ENCODE data around the gene MBTD1.
A peak's percentile ranks its signal among the peaks of the same experiment; 100 is the strongest.
"Not testable (repeated sequence)": the region's sequence is repeated elsewhere in the genome, so short reads cannot be mapped to it uniquely, and the experiment has no call there.

Gene MBTD1

GRCh38 chr17:51188271-51188833 is 71.5 kb downstream of the MBTD1 start:
- no peak overlapping the region for H3K4me3 Mint-ChIP-seq
- ATAC-seq (no peak), DNase-seq (no peak)
- no peak overlapping the region for H3K27ac Mint-ChIP-seq
- no peaks in the 10 kb centered on the region for H3K9me3 Mint-ChIP-seq
- no peaks in the 10 kb centered on the region for H3K27me3 Mint-ChIP-seq
- peaks cover 27% of the 10 kb centered on the region for H3K36me3 Mint-ChIP-seq (ENCODE audit: low read depth)
- H3K4me1 Mint-ChIP-seq = no peaks in the 10 kb centered on the region

- Mint-ChIP-seq H3K4me1 (no peaks in the 10 kb centered on the region), H3K9me3 (no peaks in the 10 kb centered on the region), H3K4me3 (no peak overlapping the region), H3K27ac (no peak overlapping the region), H3K36me3 (ENCODE audit: low read depth) (peaks cover 27% of the 10 kb centered on the region), H3K27me3 (no peaks in the 10 kb centered on the region)
- ATAC-seq (no peak), DNase-seq (no peak)
Measured at GRCh38 chr17:51185763-51186332, 74.0 kb downstream of the MBTD1 start.

DNA sequence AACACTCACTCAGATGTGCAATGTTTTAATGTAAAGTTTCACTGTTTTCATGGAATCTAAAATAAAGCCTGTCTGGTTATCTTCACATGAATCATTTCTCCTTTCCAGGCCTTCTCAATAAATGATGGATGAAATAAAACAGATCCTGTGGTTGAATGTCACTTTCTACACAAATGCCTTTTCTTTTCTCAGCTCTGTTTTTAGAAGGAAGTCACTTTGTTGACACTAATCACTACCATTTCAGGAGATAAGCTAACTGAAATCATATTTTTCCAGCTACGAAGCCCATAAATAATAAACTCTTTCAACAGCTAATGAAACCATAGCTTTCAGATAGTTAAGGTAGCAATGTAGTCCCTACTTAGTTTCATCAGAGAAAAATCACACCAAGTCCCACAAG is 75.7 kb downstream of the MBTD1 start:
- Mint-ChIP-seq H3K4me3 (no peak overlapping the region), H3K9me3 (no peaks in the 10 kb centered on the region), H3K36me3 (ENCODE audit: low read depth) (peaks cover 28% of the 10 kb centered on the region), H3K27ac (no peak overlapping the region), H3K4me1 (no peaks in the 10 kb centered on the region), H3K27me3 (no peaks in the 10 kb centered on the region)
- DNase-seq (no peak), ATAC-seq (no peak)

DNA sequence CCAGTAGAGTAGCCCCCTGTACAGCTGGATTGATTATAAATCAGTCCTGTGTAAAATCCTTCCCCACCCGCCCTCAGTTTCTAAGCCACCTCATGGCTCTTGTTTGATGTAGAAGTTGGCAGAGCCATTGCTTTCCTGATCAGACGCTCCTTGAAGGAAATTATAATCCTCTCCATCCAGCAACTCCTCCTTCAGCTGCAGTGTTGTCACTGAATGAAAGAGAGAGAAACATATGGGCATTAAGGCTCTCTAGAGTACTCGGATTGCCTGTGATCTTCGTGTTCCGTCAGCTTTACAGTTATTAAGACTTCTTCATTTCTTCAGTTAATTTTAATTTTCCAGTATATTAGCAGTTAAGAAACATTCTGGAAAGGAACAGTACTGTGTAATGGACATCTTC is 79.4 kb downstream of the MBTD1 start:
- H3K27me3 Mint-ChIP-seq = no peaks in the 10 kb centered on the region
- no peak for ATAC-seq
- peaks cover 23% of the 10 kb centered on the region for H3K36me3 Mint-ChIP-seq (ENCODE audit: low read depth)
- no peak overlapping the region for H3K4me3 Mint-ChIP-seq
- H3K27ac Mint-ChIP-seq = no peak overlapping the region
- H3K4me1 Mint-ChIP-seq = no peaks in the 10 kb centered on the region
- no peaks in the 10 kb centered on the region for H3K9me3 Mint-ChIP-seq
- DNase-seq = no peak

- H3K9me3 Mint-ChIP-seq, H3K27ac Mint-ChIP-seq, ATAC-seq: not testable (repeated sequence)
Measured at GRCh38 chr17:51172030-51172429, 87.8 kb downstream of the MBTD1 start.

DNA sequence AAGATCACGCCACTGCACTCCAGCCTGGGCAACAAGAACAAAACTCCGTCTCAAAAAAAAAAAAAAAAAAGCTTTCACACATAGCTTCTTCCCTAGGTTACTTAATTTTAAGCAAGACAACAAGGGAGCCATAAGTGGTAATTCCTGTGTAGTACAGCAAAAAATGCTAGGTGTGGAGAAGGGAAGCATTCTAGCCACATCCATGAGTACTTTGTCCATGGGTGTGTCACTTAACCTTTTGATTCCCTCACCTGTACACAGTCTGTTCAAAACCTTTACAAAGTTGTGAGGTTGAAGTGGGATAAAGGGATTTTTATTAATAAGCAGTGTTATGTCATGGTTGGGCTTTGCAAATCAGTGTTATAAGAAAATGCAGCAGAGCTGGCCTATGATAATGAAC is 89.1 kb downstream of the MBTD1 start:
- Mint-ChIP-seq H3K4me3 (no peak overlapping the region), H3K4me1 (peaks cover 27% of the 10 kb centered on the region), H3K9me3 (no peaks in the 10 kb centered on the region), H3K36me3 (ENCODE audit: low read depth) (peaks cover 48% of the 10 kb centered on the region), H3K27me3 (no peaks in the 10 kb centered on the region), H3K27ac (no peak overlapping the region)
- ATAC-seq = no peak
- DNase-seq = no peak

More at GRCh38 chr17:51172030-51172429, 87.8 kb downstream of the MBTD1 start:
- H3K27me3 Mint-ChIP-seq, H3K4me3 Mint-ChIP-seq, DNase-seq: not testable (repeated sequence)
- Mint-ChIP-seq H3K36me3 (ENCODE audit: low read depth) (peaks cover 48% of the 10 kb centered on the region), H3K4me1 (peaks cover 24% of the 10 kb centered on the region)

DNA sequence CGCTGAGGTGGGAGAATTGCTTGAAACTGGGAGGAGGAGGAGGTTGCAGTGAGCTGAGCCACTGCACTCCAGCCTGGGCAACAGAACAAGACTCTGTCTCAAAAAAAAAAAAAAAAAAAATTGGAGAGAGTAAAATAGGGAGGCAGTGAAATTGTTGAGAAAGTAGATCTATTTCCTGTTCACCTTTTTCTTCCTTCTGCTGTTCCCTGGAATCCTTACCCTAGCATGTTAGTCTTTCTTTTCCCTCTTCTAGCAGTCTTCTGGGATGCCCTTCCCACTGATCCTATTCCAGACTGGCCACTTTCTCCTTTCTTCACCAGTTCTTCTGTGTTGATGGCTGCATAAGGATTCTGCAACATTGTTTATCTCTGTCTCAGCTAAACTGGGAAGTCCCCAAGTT is 90.5 kb downstream of the MBTD1 start:
- peak overlapping the region; percentile 63 for H3K27ac Mint-ChIP-seq

GRCh38 chr17:51166987-51167931 is 92.6 kb downstream of the MBTD1 start:
- no peaks in the 10 kb centered on the region for H3K27me3 Mint-ChIP-seq
- H3K9me3 Mint-ChIP-seq = no peaks in the 10 kb centered on the region
- H3K4me1 Mint-ChIP-seq = peaks cover 38% of the 10 kb centered on the region
- DNase-seq = peak; percentile 85
- peak overlapping the region; percentile 93 for H3K4me3 Mint-ChIP-seq
- peak; percentile 34 for ATAC-seq
- H3K36me3 Mint-ChIP-seq (ENCODE audit: low read depth) = peaks cover 55% of the 10 kb centered on the region
- H3K27ac Mint-ChIP-seq = peak overlapping the region; percentile 94

More for the DNA sequence above, 90.5 kb downstream of the MBTD1 start:
- Mint-ChIP-seq H3K4me3 (peak overlapping the region; percentile 60), H3K9me3 (no peaks in the 10 kb centered on the region), H3K4me1 (peaks cover 35% of the 10 kb centered on the region), H3K27me3 (no peaks in the 10 kb centered on the region), H3K36me3 (ENCODE audit: low read depth) (peaks cover 45% of the 10 kb centered on the region)
- ATAC-seq (no peak), DNase-seq (no peak)

GRCh38 chr17:51166198-51166986 is 93.5 kb downstream of the MBTD1 start, which contains the start of gene NME2:
Gene NME2 (plus strand): TSS chr17:51166411. CDS start chr17:51166831, 420 bp downstream.
- Mint-ChIP-seq H3K36me3 (ENCODE audit: low read depth) (peaks cover 60% of the 10 kb centered on the region), H3K4me1 (peaks cover 38% of the 10 kb centered on the region), H3K27ac (peak within 1 kb of the TSS; percentile 98), H3K4me3 (peak within 1 kb of the TSS; percentile 93), H3K27me3 (no peaks in the 10 kb centered on the region), H3K9me3 (no peaks in the 10 kb centered on the region)
- peak; percentile 89 for ATAC-seq
- DNase-seq = peak; percentile 83

GRCh38 chr17:51165680-51166197 is 94.1 kb downstream of the MBTD1 start:
- ATAC-seq (peak; percentile 35), DNase-seq (no peak)
- H3K27ac Mint-ChIP-seq = peak overlapping the region; percentile 98
- no peaks in the 10 kb centered on the region for H3K9me3 Mint-ChIP-seq
- H3K4me3 Mint-ChIP-seq = peak overlapping the region; percentile 93
- H3K36me3 Mint-ChIP-seq (ENCODE audit: low read depth) = peaks cover 60% of the 10 kb centered on the region
- peaks cover 38% of the 10 kb centered on the region for H3K4me1 Mint-ChIP-seq
- no peaks in the 10 kb centered on the region for H3K27me3 Mint-ChIP-seq

GRCh38 chr17:51164911-51165679 is 94.8 kb downstream of the MBTD1 start:
- ATAC-seq = no peak
- no peak for DNase-seq
- Mint-ChIP-seq H3K9me3 (no peaks in the 10 kb centered on the region), H3K27ac (peak overlapping the region; percentile 98), H3K4me1 (peaks cover 38% of the 10 kb centered on the region), H3K27me3 (no peaks in the 10 kb centered on the region), H3K36me3 (ENCODE audit: low read depth) (peaks cover 62% of the 10 kb centered on the region), H3K4me3 (peak overlapping the region; percentile 93)

DNA sequence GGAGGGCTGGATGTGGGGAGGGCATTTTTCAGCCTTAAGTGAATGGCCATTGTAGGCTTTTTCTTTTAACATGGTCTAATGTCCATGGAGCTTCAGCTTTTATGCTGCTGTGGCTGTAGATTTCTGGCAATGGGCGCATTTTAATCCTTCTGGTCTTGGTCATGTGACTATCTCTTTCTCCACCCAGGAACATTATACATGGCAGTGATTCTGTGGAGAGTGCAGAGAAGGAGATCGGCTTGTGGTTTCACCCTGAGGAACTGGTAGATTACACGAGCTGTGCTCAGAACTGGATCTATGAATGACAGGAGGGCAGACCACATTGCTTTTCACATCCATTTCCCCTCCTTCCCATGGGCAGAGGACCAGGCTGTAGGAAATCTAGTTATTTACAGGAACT is 98.3 kb downstream of the MBTD1 start:
- DNase-seq = no peak
- Mint-ChIP-seq H3K36me3 (ENCODE audit: low read depth) (peaks cover 64% of the 10 kb centered on the region), H3K9me3 (no peaks in the 10 kb centered on the region), H3K4me3 (no peak overlapping the region), H3K27ac (peak overlapping the region; percentile 23), H3K4me1 (peaks cover 28% of the 10 kb centered on the region), H3K27me3 (no peaks in the 10 kb centered on the region)
- ATAC-seq = no peak

DNA sequence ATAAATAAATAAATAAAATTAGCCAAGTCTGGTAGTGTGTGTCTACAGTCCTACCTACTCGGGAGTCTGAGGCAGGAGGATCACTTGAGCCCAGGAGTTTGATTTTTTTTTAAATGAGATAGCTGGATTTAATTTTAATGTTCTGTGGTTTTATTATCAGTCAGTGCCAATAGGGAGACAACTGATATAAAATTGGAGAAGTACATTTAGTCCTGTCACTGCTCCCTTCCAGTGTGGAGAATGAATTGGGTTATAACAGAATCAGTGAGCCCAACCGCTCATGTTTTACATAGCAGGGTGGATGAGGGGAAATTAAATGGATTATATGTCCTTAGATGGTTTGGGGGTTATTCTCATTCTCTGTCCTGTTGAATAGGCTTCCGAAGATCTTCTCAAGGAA is 100.2 kb downstream of the MBTD1 start:
- Mint-ChIP-seq H3K27me3 (no peaks in the 10 kb centered on the region), H3K4me3 (no peak overlapping the region), H3K4me1 (peaks cover 17% of the 10 kb centered on the region), H3K36me3 (ENCODE audit: low read depth) (peaks cover 70% of the 10 kb centered on the region), H3K9me3 (no peaks in the 10 kb centered on the region), H3K27ac (no peak overlapping the region)
- no peak for ATAC-seq
- no peak for DNase-seq
